HG03571 (cell line): ENCODE results near the gene CNTD1.

ENCODE experiments used
- ATAC-seq: cut with Tn5 transposase; IDR thresholded peaks from one replicate; pipeline ENCODE4 v1.9.1; 2021; ENCODE audit not compliant: unreplicated experiment

Gene CNTD1

GRCh38 chr17:42779304-42779935 is 19.2 kb upstream of the CNTD1 start:
- ATAC-seq = no peak

DNA sequence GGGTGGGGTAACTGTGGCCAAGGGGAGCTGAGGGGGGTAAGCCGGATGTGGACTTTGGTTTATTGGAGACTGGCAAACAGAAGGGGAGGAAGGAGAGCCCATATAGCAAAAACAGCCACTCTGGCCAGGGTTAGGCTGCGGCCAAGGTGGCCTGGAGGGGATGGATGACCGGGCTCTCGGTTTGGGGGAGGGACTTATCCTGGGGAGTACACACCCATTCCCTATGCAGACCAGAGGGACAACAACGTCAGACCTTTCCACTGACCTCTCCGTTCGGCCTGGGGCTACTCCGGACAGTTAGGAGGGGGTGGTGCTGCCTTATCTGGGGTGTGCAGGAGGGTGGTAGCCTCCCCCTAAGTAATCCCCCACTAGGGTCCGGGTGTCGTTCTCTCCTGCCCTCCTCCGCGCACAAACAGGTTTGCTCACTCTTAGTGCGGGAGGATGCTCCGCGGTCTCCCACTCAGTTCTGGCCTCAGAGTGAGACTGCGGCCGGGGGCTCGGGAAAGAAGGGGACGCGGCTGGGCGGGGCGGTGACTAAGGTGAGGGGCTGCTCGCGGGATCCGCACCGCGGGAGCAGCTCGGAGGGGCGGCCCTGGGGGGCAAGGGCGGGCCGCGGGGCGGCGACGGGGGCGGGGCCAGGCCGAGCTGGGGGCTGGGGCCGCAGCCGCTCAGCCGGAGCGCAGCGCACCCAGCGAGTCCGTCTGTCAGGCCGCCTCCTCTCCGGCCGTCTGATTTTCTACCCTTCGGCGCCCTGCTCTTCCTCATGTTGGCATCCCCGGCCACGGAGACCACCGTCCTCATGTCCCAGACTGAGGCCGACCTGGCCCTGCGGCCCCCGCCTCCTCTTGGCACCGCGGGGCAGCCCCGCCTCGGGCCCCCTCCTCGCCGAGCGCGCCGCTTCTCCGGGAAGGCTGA is 18.5 kb upstream of the CNTD1 start, which contains the start of gene WNK4:
TSS of gene WNK4 (plus strand) at position 675 of the 915 bp plus-strand sequence. CDS start at position 764, 89 bp downstream.
- no peak for ATAC-seq

DNA sequence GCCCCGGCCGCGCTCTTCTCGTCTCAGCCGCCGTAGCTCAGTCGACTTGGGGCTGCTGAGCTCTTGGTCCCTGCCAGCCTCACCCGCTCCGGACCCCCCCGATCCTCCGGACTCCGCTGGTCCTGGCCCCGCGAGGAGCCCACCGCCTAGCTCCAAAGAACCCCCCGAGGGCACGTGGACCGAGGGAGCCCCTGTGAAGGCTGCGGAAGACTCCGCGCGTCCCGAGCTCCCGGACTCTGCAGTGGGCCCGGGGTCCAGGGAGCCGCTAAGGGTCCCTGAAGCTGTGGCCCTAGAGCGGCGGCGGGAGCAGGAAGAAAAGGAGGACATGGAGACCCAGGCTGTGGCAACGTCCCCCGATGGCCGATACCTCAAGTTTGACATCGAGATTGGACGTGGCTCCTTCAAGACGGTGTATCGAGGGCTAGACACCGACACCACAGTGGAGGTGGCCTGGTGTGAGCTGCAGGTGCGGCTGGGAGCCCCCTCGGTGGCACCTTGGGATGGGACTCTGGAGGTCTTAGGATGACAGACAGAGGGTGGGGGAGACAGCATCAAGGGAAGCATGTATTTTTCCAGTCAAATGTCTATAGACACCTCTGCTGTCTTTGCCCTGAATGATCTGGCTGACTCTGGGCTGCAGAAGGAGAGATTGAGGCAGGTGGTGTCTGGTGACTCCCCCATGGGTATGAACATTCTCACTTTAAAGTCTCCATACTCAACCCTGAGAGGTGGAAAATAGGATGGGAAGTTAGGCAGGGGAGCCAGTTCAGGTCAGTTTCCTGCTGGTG is 17.6 kb upstream of the CNTD1 start:
- no peak for ATAC-seq

DNA sequence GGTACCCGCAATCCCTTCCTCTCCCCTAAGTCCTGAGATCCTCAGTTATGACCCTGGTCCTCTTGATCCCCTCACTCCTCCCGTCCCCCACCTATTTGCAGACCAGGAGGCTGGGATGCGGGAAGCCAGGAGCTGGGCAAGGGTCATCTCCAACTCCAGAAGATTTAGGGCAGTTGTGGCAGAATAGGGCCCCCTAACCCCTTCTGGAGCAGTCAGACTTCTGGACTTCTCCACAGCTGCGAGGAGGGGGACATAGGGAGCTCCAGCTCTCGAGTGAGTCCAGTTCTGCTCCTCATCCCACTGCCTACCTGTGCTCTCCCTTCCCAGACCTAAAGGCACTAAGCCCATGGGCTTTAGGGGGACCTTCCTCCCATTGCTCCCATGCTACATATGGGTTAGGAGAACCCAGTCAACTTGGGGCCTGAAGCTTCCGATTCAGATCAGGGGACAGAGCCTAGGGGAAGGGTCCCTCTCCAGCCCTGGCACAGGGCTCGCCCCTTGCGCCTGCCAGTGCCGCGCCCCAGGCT is 17.0 kb upstream of the CNTD1 start:
- ATAC-seq = no peak

DNA sequence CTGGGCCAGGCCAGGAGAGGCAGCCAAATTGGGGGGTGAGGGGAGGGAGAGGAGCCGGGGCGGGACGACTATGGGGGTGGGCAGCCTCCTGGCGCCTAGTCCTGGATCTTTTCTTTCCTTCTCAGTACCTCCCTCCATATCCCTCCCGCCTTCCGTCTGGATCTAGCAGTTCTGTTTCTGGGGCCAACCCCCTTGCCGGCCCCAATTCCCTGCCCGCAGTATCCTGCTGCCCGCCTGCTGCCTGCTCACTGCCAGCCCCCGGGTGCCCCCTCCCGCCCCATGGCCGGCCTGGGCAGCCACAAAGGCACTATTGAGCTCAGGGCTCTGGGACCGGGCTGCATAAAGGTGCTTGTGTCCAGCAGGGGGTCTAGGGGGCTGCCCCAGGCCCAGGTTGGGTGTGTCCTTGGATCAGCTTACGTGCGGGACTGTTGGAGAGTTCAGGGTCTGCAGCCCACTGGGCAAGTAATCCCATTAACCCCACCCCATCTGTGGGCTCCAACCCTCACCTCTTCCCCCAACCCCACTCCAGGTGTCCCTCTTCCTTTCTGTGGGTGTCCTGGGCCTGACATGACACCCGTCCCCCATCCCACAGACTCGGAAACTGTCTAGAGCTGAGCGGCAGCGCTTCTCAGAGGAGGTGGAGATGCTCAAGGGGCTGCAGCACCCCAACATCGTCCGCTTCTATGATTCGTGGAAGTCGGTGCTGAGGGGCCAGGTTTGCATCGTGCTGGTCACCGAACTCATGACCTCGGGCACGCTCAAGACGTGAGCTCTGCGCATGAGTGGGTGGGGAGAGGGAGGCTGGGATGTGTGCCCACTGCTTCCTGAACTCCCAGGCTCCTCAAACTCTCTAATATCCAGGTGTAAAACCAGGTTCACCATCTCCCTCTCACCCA is 16.2 kb upstream of the CNTD1 start:
- no peak for ATAC-seq

- no peak for ATAC-seq
These were observed 15.4 kb upstream of the CNTD1 start for GRCh38 chr17:42783062-42783790.

DNA sequence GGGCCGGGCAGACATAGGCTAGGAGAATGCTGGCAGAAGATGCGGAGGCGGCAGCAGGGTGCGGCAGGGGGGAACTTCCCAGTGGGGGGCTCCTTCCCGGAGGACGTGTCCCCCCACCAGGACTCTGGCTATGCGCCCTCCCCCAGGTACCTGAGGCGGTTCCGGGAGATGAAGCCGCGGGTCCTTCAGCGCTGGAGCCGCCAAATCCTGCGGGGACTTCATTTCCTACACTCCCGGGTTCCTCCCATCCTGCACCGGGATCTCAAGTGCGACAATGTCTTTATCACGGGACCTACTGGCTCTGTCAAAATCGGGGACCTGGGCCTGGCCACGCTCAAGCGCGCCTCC is 14.9 kb upstream of the CNTD1 start:
- no peak for ATAC-seq

DNA sequence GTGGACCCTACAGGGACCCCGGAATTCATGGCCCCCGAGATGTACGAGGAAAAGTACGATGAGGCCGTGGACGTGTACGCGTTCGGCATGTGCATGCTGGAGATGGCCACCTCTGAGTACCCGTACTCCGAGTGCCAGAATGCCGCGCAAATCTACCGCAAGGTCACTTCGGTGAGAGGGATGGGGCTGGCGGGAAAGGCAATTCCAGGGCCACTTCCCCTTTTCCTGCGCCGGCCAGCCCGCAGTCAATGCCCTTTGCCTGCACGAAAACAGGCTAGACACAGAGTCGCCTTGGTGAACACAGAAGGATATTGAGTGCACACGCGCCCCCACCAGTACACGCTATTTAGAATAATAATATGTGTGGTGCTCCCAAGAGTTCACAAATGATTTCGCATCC is 14.3 kb upstream of the CNTD1 start:
- no peak for ATAC-seq

DNA sequence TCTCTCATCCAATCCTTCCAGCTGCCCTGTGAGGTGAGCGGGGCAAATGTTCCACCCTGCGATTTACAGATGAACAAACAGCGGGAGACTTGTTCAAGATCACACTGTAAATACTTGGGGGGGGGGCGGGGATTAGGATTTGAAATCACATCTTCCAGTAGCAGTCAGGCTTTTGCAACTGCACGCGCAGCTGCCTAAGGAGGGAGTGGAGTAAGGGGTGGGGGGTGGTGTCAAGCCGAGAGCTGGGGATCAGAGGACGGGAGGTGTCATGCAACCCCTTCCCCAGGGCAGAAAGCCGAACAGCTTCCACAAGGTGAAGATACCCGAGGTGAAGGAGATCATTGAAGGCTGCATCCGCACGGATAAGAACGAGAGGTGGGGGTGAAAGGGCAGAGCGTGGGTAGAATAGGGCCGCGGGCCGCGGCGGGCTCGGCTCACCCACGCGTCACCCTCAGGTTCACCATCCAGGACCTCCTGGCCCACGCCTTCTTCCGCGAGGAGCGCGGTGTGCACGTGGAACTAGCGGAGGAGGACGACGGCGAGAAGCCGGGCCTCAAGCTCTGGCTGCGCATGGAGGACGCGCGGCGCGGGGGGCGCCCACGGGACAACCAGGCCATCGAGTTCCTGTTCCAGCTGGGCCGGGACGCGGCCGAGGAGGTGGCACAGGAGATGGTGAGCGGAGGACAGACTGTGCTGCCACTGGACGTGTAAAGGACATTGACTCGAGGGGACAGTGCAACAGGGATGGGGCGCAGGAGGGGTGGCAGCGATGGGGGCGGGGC is 13.7 kb upstream of the CNTD1 start:
- ATAC-seq = no peak

- ATAC-seq = no peak
These were observed 11.4 kb upstream of the CNTD1 start for GRCh38 chr17:42787266-42787665.

GRCh38 chr17:42791948-42792347 is 6.7 kb upstream of the CNTD1 start:
- ATAC-seq = no peak

DNA sequence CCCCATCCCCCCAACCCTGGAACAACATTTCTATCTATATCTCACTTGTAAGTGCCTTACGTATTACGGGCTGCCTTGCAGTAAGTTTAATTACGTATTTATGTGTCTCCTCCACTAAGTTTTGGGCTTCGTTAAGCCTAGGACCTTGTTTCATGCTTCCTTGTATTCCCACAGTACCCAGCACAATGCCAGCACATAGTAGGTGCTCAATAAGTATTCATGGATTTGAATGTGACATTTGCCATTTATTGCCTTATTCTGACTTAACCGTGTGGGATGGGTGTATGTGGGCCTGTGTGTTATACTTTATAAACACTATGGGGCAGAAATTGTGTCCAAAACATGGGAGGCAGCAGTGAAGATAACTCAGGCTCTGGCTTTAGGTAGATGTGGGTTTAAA is 6.1 kb upstream of the CNTD1 start:
- no peak for ATAC-seq

- ATAC-seq = no peak
These were observed 3.6 kb upstream of the CNTD1 start for GRCh38 chr17:42795061-42795460.

GRCh38 chr17:42795465-42795864 is 3.2 kb upstream of the CNTD1 start:
- no peak for ATAC-seq

DNA sequence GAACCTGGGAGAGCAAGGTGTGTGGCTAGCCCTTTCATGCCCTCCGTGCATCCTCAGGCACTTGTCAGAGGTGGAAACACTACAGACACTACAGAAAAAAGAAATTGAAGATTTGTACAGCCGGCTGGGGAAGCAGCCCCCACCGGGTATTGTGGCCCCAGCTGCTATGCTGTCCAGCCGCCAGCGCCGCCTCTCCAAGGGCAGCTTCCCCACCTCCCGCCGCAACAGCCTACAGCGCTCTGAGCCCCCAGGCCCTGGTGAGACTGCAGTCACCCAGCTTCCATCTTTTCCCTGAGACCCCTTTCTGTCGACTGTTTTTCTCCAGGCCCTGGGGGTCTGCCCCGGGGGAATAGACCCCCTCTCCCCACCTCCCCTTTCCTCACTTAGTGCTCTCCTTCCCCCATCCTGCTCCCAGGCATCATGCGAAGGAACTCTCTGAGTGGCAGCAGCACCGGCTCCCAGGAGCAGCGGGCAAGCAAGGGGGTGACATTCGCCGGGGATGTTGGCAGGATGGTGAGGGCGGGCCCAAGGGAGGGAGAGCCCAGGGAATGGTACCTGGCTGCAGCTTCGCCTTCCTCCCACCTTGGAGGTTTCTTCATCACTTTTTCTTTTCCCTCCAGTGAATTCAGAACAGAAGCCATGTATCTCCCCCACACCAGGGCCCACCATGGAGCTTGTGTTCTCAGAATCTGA is 2.4 kb upstream of the CNTD1 start:
- ATAC-seq = no peak

- no peak for ATAC-seq
These were observed 1.3 kb upstream of the CNTD1 start for GRCh38 chr17:42797067-42798007.

DNA sequence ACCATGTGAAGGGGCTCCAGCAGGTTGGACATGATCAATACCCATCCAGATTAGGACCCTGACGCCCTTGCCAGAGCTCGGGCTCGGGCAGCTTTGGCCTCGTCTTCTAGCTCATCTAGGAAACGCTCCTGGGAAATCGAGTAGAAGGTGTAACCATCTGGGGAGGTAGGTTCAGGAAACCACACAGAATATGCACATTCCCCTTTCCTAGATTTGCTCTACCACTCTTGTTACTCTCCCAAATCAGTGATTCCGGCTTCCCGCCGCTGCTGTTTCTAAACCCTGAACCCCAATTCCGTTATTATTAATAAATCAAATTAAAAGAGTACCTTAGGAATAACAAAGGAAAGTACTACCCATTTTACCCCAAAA is 664 bp upstream of the CNTD1 start:
- ATAC-seq = no peak
